Measurements from ENCODE around the gene AQP5.

AQP5 gene

GRCh38 chr12:49961111-49961922, at the start of gene AQP5:
Gene AQP5 (plus strand): TSS chr12:49961872. CDS start chr12:49962018, 146 bp downstream.
- DNase-seq: no peak

GRCh38 chr12:49912345-49913255, 49.1 kb upstream of the AQP5 start:
- no peak for DNase-seq

GRCh38 chr12:49916129-49916919, 45.3 kb upstream of the AQP5 start:
- no peak for DNase-seq

GRCh38 chr12:49917166-49917787, 44.4 kb upstream of the AQP5 start:
- DNase-seq: no peak

- no peak for DNase-seq
Measured at GRCh38 chr12:49917788-49918173, 43.9 kb upstream of the AQP5 start.

- no peak for DNase-seq
Measured at GRCh38 chr12:49920241-49920914, 41.3 kb upstream of the AQP5 start.

GRCh38 chr12:49920915-49921286, 40.8 kb upstream of the AQP5 start:
- DNase-seq: no peak

GRCh38 chr12:49921299-49921698, 40.4 kb upstream of the AQP5 start:
- no peak for DNase-seq

GRCh38 chr12:49921936-49922335, 39.7 kb upstream of the AQP5 start:
- no peak for DNase-seq

GRCh38 chr12:49922349-49923034, 39.2 kb upstream of the AQP5 start:
- DNase-seq: no peak

GRCh38 chr12:49923035-49923644, 38.5 kb upstream of the AQP5 start:
- DNase-seq: no peak

GRCh38 chr12:49923880-49924556, 37.7 kb upstream of the AQP5 start:
- DNase-seq: no peak

GRCh38 chr12:49924628-49925246, 36.9 kb upstream of the AQP5 start:
- DNase-seq: no peak

- DNase-seq: no peak
Measured at GRCh38 chr12:49925433-49926204, 36.1 kb upstream of the AQP5 start.

- DNase-seq: no peak
Measured at GRCh38 chr12:49928471-49928870, 33.2 kb upstream of the AQP5 start.

GRCh38 chr12:49929581-49929980, 32.1 kb upstream of the AQP5 start:
- no peak for DNase-seq

- no peak for DNase-seq
Measured at GRCh38 chr12:49930515-49931288, 31.0 kb upstream of the AQP5 start.

GRCh38 chr12:49932023-49932422, 29.6 kb upstream of the AQP5 start:
- no peak for DNase-seq

All from hematopoietic multipotent progenitor cell treated with erythropoietin and hydrocortisone succinate and interleukin-3 and kit ligand, for 8 days (in vitro differentiated cells).